Spleen (tissue), 11 donors: Measurements from ENCODE around the gene SYNJ1. TPM values are rescaled to one million over a fixed set of nuclear protein-coding genes. Genes with fewer than 3 reads are reported as not detected.
A peak's percentile ranks its signal among the peaks of the same experiment; 100 is the strongest.

Experiments
- DNase-seq: peaks from one replicate; pipeline ENCODE4 v3.0.0-alpha.2; 2020
- H3K27ac ChIP-seq, 8 donors: fragments of 200-600 bp; sonication (generic) in 7 of 8; 1 replicate in 4 of 8; 2 replicates in 4 of 8; pipeline versions ENCODE4 v1.5.0 to v1.8.0; 2016 to 2021; ENCODE audit warnings: inconsistent platforms in 4 of 8, mild to moderate bottlenecking in 4 of 8, moderate library complexity in 1 of 8
- H3K27me3 ChIP-seq, 7 donors: fragments of 200-600 bp; sonication (generic) in 6 of 7; replicated peaks in 1 of 7; 1 replicate in 4 of 7; 2 replicates in 3 of 7; pipeline versions ENCODE4 v1.5.0 to v1.8.0; 2016 to 2021; ENCODE audit warnings: inconsistent platforms in 3 of 7, mild to moderate bottlenecking in 1 of 7
- H3K36me3 ChIP-seq, 6 donors: fragments of 200-600 bp; sonication (generic) in 5 of 6; 1 replicate in 4 of 6; 2 replicates in 2 of 6; pipeline versions ENCODE4 v1.5.0 to v1.8.0; 2016 to 2021; ENCODE audit warnings: inconsistent platforms in 2 of 6
- H3K4me1 ChIP-seq, 6 donors: fragments of 200-600 bp; sonication (generic) in 5 of 6; 1 replicate in 3 of 6; 2 replicates in 3 of 6; pipeline versions ENCODE4 v1.5.0 to v1.8.0; 2016 to 2021; ENCODE audit warnings: inconsistent platforms in 3 of 6
- H3K4me3 ChIP-seq, 8 donors: fragments of 200-600 bp; sonication (generic) in 7 of 8; 1 replicate in 4 of 8; 2 replicates in 4 of 8; pipeline versions ENCODE4 v1.5.0 to v1.8.0; 2016 to 2021; ENCODE audit warnings: inconsistent platforms in 4 of 8, mild to moderate bottlenecking in 4 of 8, moderate library complexity in 2 of 8
- H3K9me3 ChIP-seq, 8 donors: fragments of 200-600 bp; sonication (generic) in 7 of 8; 1 replicate in 4 of 8; 2 replicates in 4 of 8; pipeline versions ENCODE4 v1.5.0 to v1.8.0; 2016 to 2021; ENCODE audit warnings: inconsistent platforms in 4 of 8
- POLR2A ChIP-seq, 3 donors: fragments of 450-650 bp; IDR thresholded peaks; one replicate each; pipeline ENCODE4 v1.5.1; 2017; ENCODE audit warnings: antibody characterized with exemption in 3 of 3, mild to moderate bottlenecking in 1 of 3
- POLR2AphosphoS5 ChIP-seq, 3 donors: sonication (generic); formaldehyde crosslinking; IDR thresholded peaks; one replicate each; pipeline ENCODE4 v1.5.1; 2017; ENCODE audit warnings: antibody characterized with exemption in 3 of 3
- WGBS, 5 donors: extraction: QIAGEN DNeasy Blood & Tissue Kit in 3 of 5; methylation state at CpG; one replicate each; pipeline versions ENCODE4 v1.1.5 to v1.1.7; 2013 to 2018; 5-methylcytosine and 5-hydroxymethylcytosine counted together
- intact Hi-C: fragments of 100-400 bp; cut with DNase I; formaldehyde crosslinking; loops from one replicate; pipeline ENCODE4 v1.15.0; 2023; ENCODE audit warnings: low total_unique reads
- polyA plus RNA-seq, 3 donors: library from polyadenylated mRNA; stranded (reverse); fragments of 200-250 nt; gene quantifications; one replicate each; pipeline ENCODE4 v1.2.1, GENCODE V29; 2013
- total RNA-seq, 7 donors: library from RNA; depleted of rRNA in 3 of 7; stranded (reverse); fragments of >200 nt in 3 of 7; fragmentation: NEBNext Ultra II Directional in 4 of 7; extraction: Animal tissue kit (Norgen Biotek cat#: 25700) in 4 of 7; gene quantifications; one replicate each; pipeline versions ENCODE4 v1.1.0 to v1.2.1, GENCODE V29; 2016 to 2021
- TF ChIP-seq, protein P1 (sequence below), 11 experiments: fragments of 200-600 bp in 7 of 11; fragments of 450-650 bp in 4 of 11; sonication (generic) in 4 of 11; IDR thresholded peaks in 8 of 11; conservative IDR thresholded peaks in 3 of 11; 1 replicate in 7 of 11; 2 replicates in 4 of 11; pipeline versions ENCODE4 v1.4.0 to v1.8.0; 2016 to 2021; ENCODE audit warnings: antibody characterized with exemption in 11 of 11, inconsistent platforms in 4 of 11, mild to moderate bottlenecking in 1 of 11
- donor health status: healthy with polysubstance abuse.
- donor health status: DM: no; HTN: no; CAD: no; lungs with moderate emphysema.
- donor health status: DM: no; HTN: no; CAD: no.
- donor health status: Bipolar disorder and iron deficiency.
- donor health status: healthy.
- donor health status: DM: no; HTN: no; CAD: no.
- donor health status: DM: yes; HTN: yes; CAD: no.

The SYNJ1 gene
- total and polyA plus RNA-seq, 10 donors: 3.3 to 30.3 (median 18.7) TPM

DNA sequence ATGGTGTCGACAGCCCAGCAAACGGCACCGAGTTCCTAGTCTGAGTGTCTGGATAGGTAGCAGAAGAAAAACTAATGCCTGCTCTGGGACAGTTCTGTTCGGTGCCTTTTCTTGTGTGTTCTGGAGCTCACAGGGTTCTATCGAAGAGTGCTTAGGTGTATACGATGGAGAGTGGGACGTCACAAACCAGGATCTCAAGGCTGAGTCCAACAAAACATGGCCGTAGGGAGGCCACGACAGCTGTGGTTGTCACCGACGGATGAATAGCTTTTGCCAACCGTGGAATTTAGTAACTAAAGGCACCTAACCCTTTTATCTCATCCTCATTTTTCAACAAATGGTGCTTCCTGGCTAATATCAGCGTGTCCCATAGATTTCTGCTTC lies 635 bp upstream of the SYNJ1 start:
- Histone ChIP-seq H3K27me3 (no peaks in the 10 kb centered on the region), H3K36me3 (peaks cover 0 to 34% (median 2%) of the 10 kb centered on the region in 6 donors), H3K9me3 (no peaks in the 10 kb centered on the region), H3K4me1 (peaks cover 5 to 54% (median 24%) of the 10 kb centered on the region in 6 donors), H3K27ac (peak overlapping the region; percentile 81 to 98 (median 94)), H3K4me3 (peak overlapping the region; percentile 71 to 98 (median 83))
- no peak for DNase-seq
- 3 to 8% (median 6%) methylated on average over 13 of the region's 13 CpGs for WGBS, 5 donors
- TF ChIP-seq, protein P1, sequence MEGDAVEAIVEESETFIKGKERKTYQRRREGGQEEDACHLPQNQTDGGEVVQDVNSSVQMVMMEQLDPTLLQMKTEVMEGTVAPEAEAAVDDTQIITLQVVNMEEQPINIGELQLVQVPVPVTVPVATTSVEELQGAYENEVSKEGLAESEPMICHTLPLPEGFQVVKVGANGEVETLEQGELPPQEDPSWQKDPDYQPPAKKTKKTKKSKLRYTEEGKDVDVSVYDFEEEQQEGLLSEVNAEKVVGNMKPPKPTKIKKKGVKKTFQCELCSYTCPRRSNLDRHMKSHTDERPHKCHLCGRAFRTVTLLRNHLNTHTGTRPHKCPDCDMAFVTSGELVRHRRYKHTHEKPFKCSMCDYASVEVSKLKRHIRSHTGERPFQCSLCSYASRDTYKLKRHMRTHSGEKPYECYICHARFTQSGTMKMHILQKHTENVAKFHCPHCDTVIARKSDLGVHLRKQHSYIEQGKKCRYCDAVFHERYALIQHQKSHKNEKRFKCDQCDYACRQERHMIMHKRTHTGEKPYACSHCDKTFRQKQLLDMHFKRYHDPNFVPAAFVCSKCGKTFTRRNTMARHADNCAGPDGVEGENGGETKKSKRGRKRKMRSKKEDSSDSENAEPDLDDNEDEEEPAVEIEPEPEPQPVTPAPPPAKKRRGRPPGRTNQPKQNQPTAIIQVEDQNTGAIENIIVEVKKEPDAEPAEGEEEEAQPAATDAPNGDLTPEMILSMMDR (IDR thresholded peaks at IDR 0.05 in 8 of 11, conservative IDR thresholded peaks at IDR 0.05 in 3 of 11): no peak
- no peak for TF ChIP-seq POLR2A (IDR thresholded peaks at IDR 0.05)
- no peak for TF ChIP-seq POLR2AphosphoS5 (IDR thresholded peaks at IDR 0.05)
- intact Hi-C loops: no loop called here

DNA sequence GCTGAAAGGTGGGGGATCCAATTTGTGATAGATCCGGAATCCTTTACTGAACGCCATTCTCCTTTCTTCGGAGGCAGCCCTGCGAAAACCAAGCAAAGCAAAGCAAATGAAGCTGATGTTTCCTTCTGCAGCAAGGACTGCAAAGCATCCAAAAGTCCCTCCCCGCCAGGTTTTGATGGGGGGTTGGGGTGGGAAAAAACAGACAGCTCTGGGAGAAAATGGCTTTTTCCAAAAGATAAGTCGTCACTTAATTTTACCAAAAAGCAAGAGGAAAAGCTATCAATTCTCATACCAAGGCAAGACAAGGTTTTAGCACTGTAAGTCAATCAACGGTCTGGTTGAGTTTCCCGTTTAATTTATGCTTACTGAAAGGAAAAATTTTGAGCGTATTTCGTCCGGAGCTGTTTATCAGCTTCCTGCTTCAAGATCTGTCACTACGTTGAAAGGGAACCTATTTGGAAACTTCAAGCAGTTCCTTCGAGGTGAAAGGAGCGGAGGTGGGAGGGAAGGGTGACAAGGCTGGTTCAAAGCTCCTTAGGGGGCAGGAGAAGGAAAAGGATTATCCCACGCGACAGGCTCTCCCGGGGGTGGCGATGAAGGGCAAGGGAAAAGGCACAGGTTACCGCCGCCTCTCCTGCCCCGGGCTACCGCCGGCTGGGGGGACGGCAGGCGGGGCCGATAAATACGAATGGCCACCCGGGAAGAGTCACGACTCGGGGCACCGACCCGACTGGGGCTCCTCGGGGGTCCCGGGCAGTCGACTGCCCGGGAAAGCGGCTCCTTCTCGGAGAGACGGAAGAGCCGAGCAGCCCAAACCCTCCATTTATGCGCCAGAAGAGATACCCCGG lies 750 bp downstream of the SYNJ1 start:
- intact Hi-C loops: no loop called here
- no peaks in the 10 kb centered on the region for H3K27me3 ChIP-seq
- TF ChIP-seq, protein P1 (IDR thresholded peaks at IDR 0.05 in 8 of 11, conservative IDR thresholded peaks at IDR 0.05 in 3 of 11): no peak
- TF ChIP-seq POLR2A (IDR thresholded peaks at IDR 0.05): peak in 1 of 3 donors; percentile 24
- no peak for TF ChIP-seq POLR2AphosphoS5 (IDR thresholded peaks at IDR 0.05)
- H3K36me3 ChIP-seq: peaks cover 0 to 35% (median 3%) of the 10 kb centered on the region in 6 donors
- H3K27ac ChIP-seq: peak overlapping the region; percentile 81 to 98 (median 94)
- H3K9me3 ChIP-seq: no peaks in the 10 kb centered on the region
- peak overlapping the region; percentile 71 to 98 (median 83) for H3K4me3 ChIP-seq
- WGBS, 5 donors: 0 to 1% (median 1%) methylated on average over 32 to 42 of the region's 42 CpGs
- H3K4me1 ChIP-seq: peaks cover 5 to 60% (median 24%) of the 10 kb centered on the region in 6 donors
- DNase-seq: no peak

DNA sequence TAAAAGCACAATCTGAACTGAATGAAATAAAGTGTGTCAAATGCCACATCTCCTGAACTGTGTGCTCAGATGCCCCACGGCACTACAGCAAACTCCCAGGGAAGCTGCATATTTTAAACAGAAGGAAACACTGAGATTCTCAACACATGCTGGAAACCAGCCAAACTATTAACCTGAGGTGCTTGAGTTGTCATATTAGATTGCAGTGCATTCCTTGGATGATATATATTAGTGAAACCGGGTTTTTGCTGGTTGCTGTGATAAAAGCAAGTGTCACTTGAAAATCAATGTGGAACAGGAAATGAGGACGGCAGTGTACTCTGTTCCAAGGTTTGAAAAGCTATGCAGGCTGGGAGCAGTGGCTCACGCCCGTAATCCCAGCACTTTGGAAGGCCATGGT lies 8.7 kb downstream of the SYNJ1 start:
- Histone ChIP-seq H3K27me3 (peaks cover 0 to 20% (median 0%) of the 10 kb centered on the region in 7 donors), H3K36me3 (peaks cover 0 to 63% (median 3%) of the 10 kb centered on the region in 6 donors), H3K4me3 (no peak overlapping the region), H3K27ac (no peak overlapping the region), H3K9me3 (no peaks in the 10 kb centered on the region), H3K4me1 (peaks cover 0 to 42% (median 19%) of the 10 kb centered on the region in 6 donors)
- TF ChIP-seq POLR2AphosphoS5 (IDR thresholded peaks at IDR 0.05) (no peak), POLR2A (IDR thresholded peaks at IDR 0.05) (no peak)
- TF ChIP-seq, protein P1 (IDR thresholded peaks at IDR 0.05 in 8 of 11, conservative IDR thresholded peaks at IDR 0.05 in 3 of 11): no peak
- 59 to 78% (median 67%) methylated on average over 5 of the region's 5 CpGs for WGBS, 5 donors
- DNase-seq: no peak
- intact Hi-C loops: no loop called here

DNA sequence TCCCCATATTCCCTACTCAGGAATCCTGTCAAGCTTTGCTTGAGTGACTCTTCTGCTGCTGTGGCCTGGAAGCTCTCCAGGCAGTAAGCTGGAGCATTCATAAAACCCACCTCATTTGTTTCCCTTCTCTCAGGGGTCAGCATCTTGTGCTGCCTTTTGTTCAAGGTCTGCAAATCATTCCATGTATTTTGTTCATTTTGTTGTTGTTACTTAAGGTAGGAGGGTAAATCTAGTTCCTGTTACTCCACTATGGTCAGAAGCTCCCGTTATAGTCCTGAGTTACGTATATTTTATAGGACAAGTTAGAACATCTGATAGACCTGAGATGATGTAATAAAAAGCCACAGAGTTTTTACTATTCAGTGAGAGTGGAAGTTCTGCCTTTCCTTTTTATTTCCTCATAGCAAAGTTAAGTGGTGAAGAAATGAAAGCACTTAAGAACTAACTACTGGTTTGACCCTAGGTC lies 9.9 kb downstream of the SYNJ1 start:
- H3K27ac ChIP-seq: peak overlapping the region in 5 of 8 donors; percentile 36 to 68 (median 52)

More for the DNA sequence above, 9.9 kb downstream of the SYNJ1 start:
- Histone ChIP-seq H3K27me3 (peaks cover 0 to 23% (median 0%) of the 10 kb centered on the region in 7 donors), H3K36me3 (peaks cover 0 to 51% (median 0%) of the 10 kb centered on the region in 6 donors), H3K4me1 (peaks cover 0 to 36% (median 19%) of the 10 kb centered on the region in 6 donors), H3K4me3 (no peak overlapping the region), H3K9me3 (no peaks in the 10 kb centered on the region)
- 39 to 59% (median 51%) methylated on average over 2 of the region's 2 CpGs for WGBS, 5 donors
- TF ChIP-seq POLR2A (IDR thresholded peaks at IDR 0.05): no peak
- TF ChIP-seq, protein P1 (IDR thresholded peaks at IDR 0.05 in 8 of 11, conservative IDR thresholded peaks at IDR 0.05 in 3 of 11): no peak
- intact Hi-C loops: no loop called here
- no peak for DNase-seq
